NCI-H146 treated with DMSO at 0.1 percent for 48 hours (cell line): Measurements from ENCODE around the gene AFDN.

Experiments used
- DNase-seq: peaks from one replicate; lab custom pipeline; 2025; ENCODE audit not compliant: unreplicated experiment; lab: John Stamatoyannopoulos, UW

Gene AFDN

GRCh38 chr6:167918548-167919278 lies 92.0 kb downstream of the AFDN start:
- DNase-seq = no peak

GRCh38 chr6:167919349-167919748 lies 92.6 kb downstream of the AFDN start:
- DNase-seq = no peak

- no peak for DNase-seq
Measured at GRCh38 chr6:167920165-167920564, 93.5 kb downstream of the AFDN start.

- DNase-seq = no peak
Measured at GRCh38 chr6:167921831-167922230, 95.1 kb downstream of the AFDN start.

- no peak for DNase-seq
Measured at GRCh38 chr6:167925026-167925425, 98.3 kb downstream of the AFDN start.

- DNase-seq = no peak
Measured at GRCh38 chr6:167927246-167927645, 100.5 kb downstream of the AFDN start.

- DNase-seq = no peak
Measured at GRCh38 chr6:167928111-167928510, 101.4 kb downstream of the AFDN start.

- no peak for DNase-seq
Measured at GRCh38 chr6:167930295-167930694, 103.6 kb downstream of the AFDN start.

- DNase-seq = no peak
Measured at GRCh38 chr6:167932468-167933276, 106.0 kb downstream of the AFDN start.

- no peak for DNase-seq
Measured at GRCh38 chr6:167933290-167933689, 106.6 kb downstream of the AFDN start.

- no peak for DNase-seq
Measured at GRCh38 chr6:167933847-167934246, 107.1 kb downstream of the AFDN start.

- DNase-seq = no peak
Measured at GRCh38 chr6:167934426-167934864, 107.7 kb downstream of the AFDN start.

GRCh38 chr6:167936051-167936450 lies 109.3 kb downstream of the AFDN start:
- no peak for DNase-seq

- DNase-seq = no peak
Measured at GRCh38 chr6:167937301-167937700, 110.6 kb downstream of the AFDN start.

- DNase-seq = no peak
Measured at GRCh38 chr6:167937948-167938911, 111.5 kb downstream of the AFDN start.

GRCh38 chr6:167941822-167942221 lies 115.1 kb downstream of the AFDN start:
- no peak for DNase-seq

GRCh38 chr6:167944130-167944529 lies 117.4 kb downstream of the AFDN start:
- no peak for DNase-seq

- no peak for DNase-seq
Measured at GRCh38 chr6:167946007-167946406, 119.3 kb downstream of the AFDN start.

- DNase-seq = no peak
Measured at GRCh38 chr6:167946604-167947003, 119.9 kb downstream of the AFDN start.

- DNase-seq = no peak
Measured at GRCh38 chr6:167947716-167948115, 121.0 kb downstream of the AFDN start.

- DNase-seq = no peak
Measured at GRCh38 chr6:167948716-167949115, 122.0 kb downstream of the AFDN start.
